Neural cell (in vitro differentiated cells): ENCODE measurements around the gene CERS5. TPM values are rescaled to one million over a fixed set of nuclear protein-coding genes. Genes with fewer than 3 reads are reported as not detected.
A peak's percentile ranks its signal among the peaks of the same experiment; 100 is the strongest.

ENCODE experiments used
- H2AFZ ChIP-seq: fragments of 200-600, 300-800 bp; sonication (generic), shearing (Covaris generic); 2 replicates; pipeline ENCODE4 v1.6.0; 2014; ENCODE audit warnings: low read depth, mild to moderate bottlenecking, antibody characterized with exemption, low read length, moderate library complexity
- H3F3A ChIP-seq: fragments of 200-600 bp; shearing (Covaris generic); 2 replicates; pipeline ENCODE4 v1.6.1; 2016; ENCODE audit warnings: mild to moderate bottlenecking, moderate library complexity, mixed read lengths, antibody characterized with exemption, low read length; ENCODE audit not compliant: insufficient read depth, poor library complexity, severe bottlenecking
- H3K27ac ChIP-seq: fragments of 200-600, 300-800 bp; sonication (generic), shearing (Covaris generic); 2 replicates; pipeline ENCODE4 v1.5.1; 2014; ENCODE audit warnings: mild to moderate bottlenecking, low read length, moderate library complexity
- H3K27me3 ChIP-seq: fragments of 300-800, 200-600 bp; sonication (generic), shearing (Covaris generic); 2 replicates; pipeline ENCODE4 v1.6.0; 2014; ENCODE audit warnings: mild to moderate bottlenecking, low read depth, low read length, moderate library complexity; ENCODE audit not compliant: insufficient read depth
- H3K36me3 ChIP-seq: fragments of 300-800, 200-600 bp; sonication (generic), shearing (Covaris generic); 2 replicates; pipeline ENCODE4 v1.5.1; 2014; ENCODE audit warnings: mild to moderate bottlenecking, antibody characterized with exemption, low read length, moderate library complexity; ENCODE audit not compliant: insufficient read depth
- H3K4me2 ChIP-seq: fragments of 300-800, 200-600 bp; sonication (generic), shearing (Covaris generic); 2 replicates; pipeline ENCODE4 v1.6.0; 2014; ENCODE audit warnings: mild to moderate bottlenecking, low read length
- H3K4me3 ChIP-seq: fragments of 300-800, 200-600 bp; sonication (generic), shearing (Covaris generic); 2 replicates; pipeline ENCODE4 v1.5.1; 2014; ENCODE audit warnings: mild to moderate bottlenecking, low read length, moderate library complexity
- H3K79me2 ChIP-seq: fragments of 200-600 bp; shearing (Covaris generic); replicated peaks from 2 replicates; pipeline ENCODE4 v1.6.0; 2014; ENCODE audit warnings: mild to moderate bottlenecking, low read length, moderate library complexity; ENCODE audit not compliant: insufficient read depth
- H3K9ac ChIP-seq: fragments of 300-800, 200-600 bp; sonication (generic), shearing (Covaris generic); 2 replicates; pipeline ENCODE4 v1.6.1; 2016; ENCODE audit warnings: mild to moderate bottlenecking, low read length, mixed read lengths
- H3K9me2 ChIP-seq: fragments of 200-600 bp; shearing (Covaris generic); 2 replicates; pipeline ENCODE4 v1.6.1; 2016; ENCODE audit warnings: mild to moderate bottlenecking, low read length, mixed read lengths; ENCODE audit not compliant: insufficient read depth
- H3K9me3 ChIP-seq: fragments of 200-600, 300-800 bp; sonication (generic), shearing (Covaris generic); 2 replicates; pipeline ENCODE4 v1.6.1; 2016; ENCODE audit warnings: mild to moderate bottlenecking, mixed run types, low read length, moderate library complexity, mixed read lengths
- H4K20me1 ChIP-seq: fragments of 200-600 bp; shearing (Covaris generic); 2 replicates; pipeline ENCODE4 v1.6.1; 2016; ENCODE audit warnings: mild to moderate bottlenecking, mixed run types; ENCODE audit not compliant: insufficient read depth
- CTCF ChIP-seq: fragments of 450-650 bp; IDR thresholded peaks from 2 replicates; pipeline ENCODE4 v1.5.1; 2014; ENCODE audit warnings: antibody characterized with exemption, mild to moderate bottlenecking, moderate library complexity; ENCODE audit not compliant: poor library complexity, severe bottlenecking
- EP300 ChIP-seq: fragments of 450-650 bp; conservative IDR thresholded peaks from 2 replicates; pipeline ENCODE4 v1.6.1; 2014; ENCODE audit warnings: antibody characterized with exemption, mild to moderate bottlenecking, moderate library complexity; ENCODE audit not compliant: poor library complexity, severe bottlenecking
- EZH2 ChIP-seq: fragments of 200-600, 300-800 bp; shearing (Covaris generic), sonication (generic); IDR thresholded peaks from 2 replicates; pipeline ENCODE4 v1.6.1; 2014; ENCODE audit warnings: antibody characterized with exemption, low read length, borderline replicate concordance, mild to moderate bottlenecking; ENCODE audit not compliant: insufficient read depth, poor library complexity, severe bottlenecking
- MXI1 ChIP-seq: fragments of 450-650 bp; conservative IDR thresholded peaks from 2 replicates; pipeline ENCODE4 v1.6.1; 2014; ENCODE audit warnings: antibody characterized with exemption, mild to moderate bottlenecking; ENCODE audit not compliant: poor library complexity, severe bottlenecking
- POLR2AphosphoS5 ChIP-seq: IDR thresholded peaks from 2 replicates; pipeline ENCODE4 v1.6.1; 2012
- RAD21 ChIP-seq: fragments of 450-650 bp; conservative IDR thresholded peaks from 2 replicates; pipeline ENCODE4 v1.6.1; 2014; ENCODE audit warnings: antibody characterized with exemption, mild to moderate bottlenecking, moderate library complexity
- REST ChIP-seq: IDR thresholded peaks from 2 replicates; pipeline ENCODE4 v1.6.1; 2012; ENCODE audit warnings: borderline replicate concordance
- TAF1 ChIP-seq: IDR thresholded peaks from 2 replicates; pipeline ENCODE4 v1.6.1; 2012; ENCODE audit warnings: low read depth
- polyA plus RNA-seq: library from polyadenylated mRNA; depleted of rRNA; stranded (reverse); fragments of >200 nt; gene quantifications from 2 replicates; pipeline ENCODE4 v1.2.3, GENCODE V29; 2014

The CERS5 gene
- polyA plus RNA-seq, 1 donor from 2014 or later, result 470 TPM

- Histone ChIP-seq H4K20me1 (no peaks in the 10 kb centered on the region), H3F3A (peaks cover 4% of the 10 kb centered on the region), H3K79me2 (peaks cover 15% of the 10 kb centered on the region), H3K27me3 (no peaks in the 10 kb centered on the region), H3K9ac (peak overlapping the region; percentile 91), H3K36me3 (peaks cover 3% of the 10 kb centered on the region), H3K4me3 (peak overlapping the region; percentile 90), H3K27ac (peak overlapping the region; percentile 90), H3K9me2 (no peaks in the 10 kb centered on the region), H2AFZ (no peak overlapping the region), H3K4me2 (peak overlapping the region; percentile 71), H3K9me3 (no peaks in the 10 kb centered on the region)
- no peak for TF ChIP-seq RAD21
- TF ChIP-seq EZH2, result no peak
- TF ChIP-seq CTCF, result peak; percentile 13
- TF ChIP-seq TAF1, result no peak
- no peak for TF ChIP-seq MXI1
- TF ChIP-seq REST, result no peak
- no peak for TF ChIP-seq EP300
- TF ChIP-seq POLR2AphosphoS5, result no peak
Measured at GRCh38 chr12:50086148-50086547, 81.0 kb downstream of the CERS5 start.

GRCh38 chr12:50085615-50086072 lies 81.5 kb downstream of the CERS5 start:
- Histone ChIP-seq H3K4me2 (peak overlapping the region; percentile 71), H3K9ac (peak overlapping the region; percentile 91), H3K27ac (peak overlapping the region; percentile 90), H3K9me3 (no peaks in the 10 kb centered on the region), H3K27me3 (no peaks in the 10 kb centered on the region), H3K79me2 (peaks cover 15% of the 10 kb centered on the region), H2AFZ (peak overlapping the region; percentile 69), H3K36me3 (peaks cover 3% of the 10 kb centered on the region), H4K20me1 (no peaks in the 10 kb centered on the region), H3K4me3 (peak overlapping the region; percentile 90), H3F3A (peaks cover 4% of the 10 kb centered on the region), H3K9me2 (no peaks in the 10 kb centered on the region)
- TF ChIP-seq POLR2AphosphoS5 (no peak), EZH2 (no peak)
